IMR-90 (cell line): ENCODE data around the gene SPATC1L. TPM values are rescaled to one million over a fixed set of nuclear protein-coding genes. Genes with fewer than 3 reads are reported as not detected.

Experiments used
- ATAC-seq: fragments of 200-7000 bp; cut with Tn5 transposase; 2 replicates; pipeline ENCODE4 v1.9.1; 2020; ENCODE audit warnings: low read depth, mild to moderate bottlenecking, moderate library complexity
- BruUV-seq: library from RNA; stranded (reverse); fragments of 400-500 nt; replicated peaks from 2 replicates; lab custom pipeline; 2021; lab: Mats Ljungman, UMichigan
- CTCF ChIA-PET: fragments of 300-600 bp; formaldehyde crosslinking; extraction: SDS; loops from one replicate; lab custom pipeline; 2021; ENCODE audit warnings: antibody characterized with exemption; lab: Yijun Ruan, JAX
- POLR2A ChIA-PET: fragments of 300-600 bp; sonication (Branson Sonifier 250); formaldehyde crosslinking; loops from one replicate; lab custom pipeline; 2022; ENCODE audit warnings: antibody characterized with exemption; ENCODE audit not compliant: unreplicated experiment; lab: Charles Lee
- DNase-seq: peaks from one replicate; pipeline ENCODE4 v3.0.0; 2013
- H2AFZ ChIP-seq: replicated peaks from 2 replicates; pipeline ENCODE3; 2013; ENCODE audit warnings: low read length, mild to moderate bottlenecking; ENCODE audit not compliant: poor library complexity
- H2AK5ac ChIP-seq: 2 replicates; pipeline ENCODE4 v1.6.1; 2013; ENCODE audit warnings: low read depth, low read length, inconsistent platforms
- H2AK9ac ChIP-seq: replicated peaks from 2 replicates; pipeline ENCODE3; 2013; ENCODE audit warnings: mild to moderate bottlenecking, low read depth, low read length, moderate library complexity; ENCODE audit not compliant: poor library complexity
- H2BK120ac ChIP-seq: 2 replicates; pipeline ENCODE4 v1.6.1; 2013; ENCODE audit warnings: low read depth, low read length, inconsistent platforms
- H2BK15ac ChIP-seq: 3 replicates; pipeline ENCODE4 v1.6.1; 2013; ENCODE audit warnings: low read depth, low read length, inconsistent platforms
- H2BK20ac ChIP-seq: 2 replicates; pipeline ENCODE4 v1.6.1; 2013; ENCODE audit warnings: low read depth, mild to moderate bottlenecking, inconsistent platforms, low read length, moderate library complexity
- H2BK5ac ChIP-seq: 2 replicates; pipeline ENCODE4 v1.6.1; 2013; ENCODE audit warnings: mild to moderate bottlenecking, low read depth, low read length, inconsistent platforms; ENCODE audit not compliant: poor library complexity, severe bottlenecking
- H3K14ac ChIP-seq: replicated peaks from 2 replicates; pipeline ENCODE4 v1.6.1; 2013; ENCODE audit warnings: low read depth, low read length, inconsistent platforms
- H3K18ac ChIP-seq: 2 replicates; pipeline ENCODE4 v1.6.1; 2013; ENCODE audit warnings: low read depth, low read length, control low read depth
- H3K23ac ChIP-seq: 2 replicates; pipeline ENCODE4 v1.6.1; 2013; ENCODE audit warnings: low read depth, low read length, inconsistent platforms
- H3K27ac ChIP-seq: 2 replicates; pipeline ENCODE4 v1.5.1; 2013; ENCODE audit warnings: mild to moderate bottlenecking, control low read depth, low read length; ENCODE audit not compliant: insufficient read depth
- H3K27me3 ChIP-seq: 2 replicates; pipeline ENCODE4 v1.6.1; 2013; ENCODE audit warnings: low read length; ENCODE audit not compliant: control insufficient read depth, insufficient read depth
- H3K36me3 ChIP-seq: 2 replicates; pipeline ENCODE4 v1.6.1; 2013; ENCODE audit warnings: low read length, mixed read lengths; ENCODE audit not compliant: control insufficient read depth, insufficient read depth
- H3K4ac ChIP-seq: 2 replicates; pipeline ENCODE4 v1.6.1; 2013; ENCODE audit warnings: low read depth, low read length, inconsistent platforms
- H3K4me1 ChIP-seq: 2 replicates; pipeline ENCODE4 v1.6.1; 2013; ENCODE audit warnings: low read length, mixed read lengths; ENCODE audit not compliant: control insufficient read depth, insufficient read depth
- H3K4me2 ChIP-seq: 2 replicates; pipeline ENCODE4 v1.6.1; 2013; ENCODE audit warnings: low read depth, mild to moderate bottlenecking, control low read depth, low read length, moderate library complexity
- H3K4me3 ChIP-seq: 2 replicates; pipeline ENCODE4 v1.5.1; 2013; ENCODE audit warnings: low read depth, mild to moderate bottlenecking, control low read depth, low read length, moderate library complexity; ENCODE audit not compliant: insufficient read depth
- H3K56ac ChIP-seq: 2 replicates; pipeline ENCODE4 v1.6.1; 2013; ENCODE audit warnings: low read length, inconsistent platforms; ENCODE audit not compliant: insufficient read depth; ENCODE audit errors: extremely low read depth
- H3K79me1 ChIP-seq, 2 experiments: 2 replicates each; pipeline ENCODE4 v1.6.1; 2013; ENCODE audit warnings: low read length in 2 of 2, inconsistent platforms in 1 of 2, low read depth in 1 of 2
- H3K9ac ChIP-seq: 2 replicates; pipeline ENCODE4 v1.6.1; 2013; ENCODE audit warnings: low read depth, low read length, control low read depth
- H3K9me1 ChIP-seq: 2 replicates; pipeline ENCODE4 v1.6.1; 2013; ENCODE audit warnings: low read length, inconsistent platforms; ENCODE audit not compliant: insufficient read depth
- H3K9me3 ChIP-seq: 2 replicates; pipeline ENCODE4 v1.6.1; 2013; ENCODE audit warnings: low read length; ENCODE audit not compliant: control insufficient read depth, insufficient read depth
- H4K20me1 ChIP-seq: 2 replicates; pipeline ENCODE4 v1.6.1; 2013; ENCODE audit warnings: low read length, inconsistent platforms; ENCODE audit not compliant: insufficient read depth
- H4K5ac ChIP-seq: 2 replicates; pipeline ENCODE4 v1.6.1; 2013; ENCODE audit warnings: mild to moderate bottlenecking, low read depth, low read length, control low read depth
- H4K8ac ChIP-seq, 2 experiments: 2 replicates each; pipeline ENCODE4 v1.6.1; 2013; ENCODE audit warnings: low read depth in 2 of 2, low read length in 2 of 2, control low read depth in 1 of 2, inconsistent platforms in 1 of 2
- H4K91ac ChIP-seq: 2 replicates; pipeline ENCODE4 v1.6.1; 2013; ENCODE audit warnings: low read depth, low read length, inconsistent platforms; ENCODE audit not compliant: insufficient read depth
- CEBPB ChIP-seq: IDR thresholded peaks from 2 replicates; pipeline ENCODE4 v1.6.1; 2012; ENCODE audit warnings: low read depth, low read length, improper control_type of control experiment
- ELK1 ChIP-seq: fragments of 150-350 bp; IDR thresholded peaks from 2 replicates; pipeline ENCODE4 v1.6.1; 2016; ENCODE audit warnings: low read depth, mild to moderate bottlenecking, low read length, moderate library complexity, borderline replicate concordance
- POLR2A ChIP-seq: IDR thresholded peaks from 2 replicates; pipeline ENCODE4 v1.6.1; 2012; ENCODE audit warnings: mild to moderate bottlenecking, low read depth, low read length
- RAD21 ChIP-seq: IDR thresholded peaks from 2 replicates; pipeline ENCODE4 v1.6.1; 2012; ENCODE audit warnings: low read length, improper control_type of control experiment
- WGBS, 2 experiments: methylation state at CpG; one replicate each; pipeline versions ENCODE4 v1.1.5 to v1.1.7; 2013; ENCODE audit warnings: missing lambda C conversion rate in 2 of 2; ENCODE audit not compliant: insufficient read length in 1 of 2; ENCODE audit errors: extremely low coverage in 2 of 2; 5-methylcytosine and 5-hydroxymethylcytosine counted together
- dilution Hi-C: fragments of 300-500 bp; cut with HindIII; formaldehyde crosslinking; loops from one replicate; pipeline ENCODE4 v1.14.3; 2018; ENCODE audit warnings: low sequenced_read_pairs; ENCODE audit not compliant: unreplicated experiment
- in situ Hi-C: fragments of 300-500 bp; cut with MboI; formaldehyde crosslinking; loops from 3 replicates; pipeline ENCODE4 v1.14.3; 2019; ENCODE audit warnings: low sequenced_read_pairs, inconsistent platforms, mixed read lengths
- intact Hi-C: fragments of 100-400 bp; cut with micrococcal nuclease; formaldehyde crosslinking; loops from 2 replicates; pipeline ENCODE4 v1.10.0; 2022
- polyA plus RNA-seq, 3 experiments: library from polyadenylated mRNA; depleted of rRNA; stranded (reverse); fragments of >200 nt; gene quantifications; 2 replicates each; pipeline ENCODE4 v1.2.3, GENCODE V29; 2012; ENCODE audit warnings: low replicate concordance in 1 of 3
- total RNA-seq: library from RNA; depleted of rRNA; stranded (reverse); fragments of >200 nt; gene quantifications from 2 replicates; pipeline ENCODE4 v1.2.3, GENCODE V29; 2012

The SPATC1L gene
- total and polyA plus RNA-seq, 2 of the 4 experiments (the other 2 are of a cell fraction) = 3.8 to 17.2 TPM

DNA sequence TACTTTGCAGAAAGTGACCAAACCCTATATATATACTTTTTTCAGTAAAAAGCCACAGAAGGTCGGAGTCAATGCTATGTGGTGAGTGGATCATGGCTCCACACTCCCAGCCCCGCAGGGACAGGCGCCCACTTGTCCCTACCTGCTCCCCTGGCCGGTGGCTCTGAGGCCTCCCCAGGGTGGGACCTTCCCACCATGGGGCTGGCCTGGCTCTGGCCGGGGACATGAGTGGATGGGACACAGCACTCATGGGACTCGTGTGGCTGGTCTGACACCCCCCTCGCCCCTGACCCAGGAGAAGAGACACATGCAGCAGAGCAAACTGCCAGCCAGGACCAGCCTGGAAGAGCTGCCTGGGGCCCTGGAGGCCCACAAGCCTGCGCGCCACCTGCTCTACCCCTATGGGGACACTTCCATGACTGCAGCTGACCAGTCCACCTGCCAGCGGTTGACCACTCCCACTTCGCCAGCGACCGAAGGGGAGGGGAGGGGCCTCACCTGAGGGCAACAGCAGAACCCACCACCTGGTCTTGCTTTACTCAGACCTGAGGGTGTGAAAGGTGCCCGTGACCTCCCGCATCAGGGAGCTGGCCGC, 2.2 kb downstream of the SPATC1L start:
- H3K56ac ChIP-seq = no peak overlapping the region
- peaks cover 4 to 8% of the 10 kb centered on the region in 2 experiments; a peak in 3 of 4 replicates for H3K79me1 ChIP-seq
- no peak overlapping the region for H2AK5ac ChIP-seq
- no peak overlapping the region for H2AK9ac ChIP-seq
- H3K4me3 ChIP-seq = no peak overlapping the region
- BruUV-seq = no TSS peak
- H3K9me1 ChIP-seq = peaks cover 4% of the 10 kb centered on the region
- H2BK5ac ChIP-seq = no peak overlapping the region
- in situ Hi-C loops = no loop called here
- H4K20me1 ChIP-seq = no peaks in the 10 kb centered on the region
- H3K4me1 ChIP-seq = peaks cover 7% of the 10 kb centered on the region; the same call in 1 of the 2 replicates
- no peak overlapping the region for H3K9ac ChIP-seq
- H4K8ac ChIP-seq = no peak overlapping the region
- no peak overlapping the region for H2AFZ ChIP-seq
- intact Hi-C loops = no loop called here
- no peak overlapping the region for H3K23ac ChIP-seq
- H2BK120ac ChIP-seq = no peak overlapping the region
- POLR2A ChIA-PET = interaction anchor here (0.6 kb wide), 1 partner anchor 403 kb away, joined by 3 read pairs; no protein-coding TSS in a partner anchor
- H3K9me3 ChIP-seq = no peaks in the 10 kb centered on the region
- H3K27me3 ChIP-seq = no peaks in the 10 kb centered on the region
- no peak overlapping the region for H4K5ac ChIP-seq
- no peak for ATAC-seq
- no peak for DNase-seq
- no peak overlapping the region for H3K4me2 ChIP-seq
- H3K27ac ChIP-seq = no peak overlapping the region
- H3K14ac ChIP-seq = no peak overlapping the region
- no peak overlapping the region for H3K4ac ChIP-seq
- dilution Hi-C loops = no loop called here
- TF ChIP-seq POLR2A (no peak), ELK1 (no peak), RAD21 (no peak), CEBPB (no peak)
- 100% methylated on average over 2 of the region's 16 CpGs; no CpG with 5 or more reads in 1 of the 2 experiments for WGBS, 2 experiments
- H2BK15ac ChIP-seq = no peak overlapping the region
- no peak overlapping the region for H3K18ac ChIP-seq
- H3K36me3 ChIP-seq = no peaks in the 10 kb centered on the region
- no peak overlapping the region for H2BK20ac ChIP-seq
- no peak overlapping the region for H4K91ac ChIP-seq
- CTCF ChIA-PET = no interaction called here
